ENCODE measurements around the gene CYP2U1. TPM values are rescaled to one million over a fixed set of nuclear protein-coding genes. Genes with fewer than 3 reads are reported as not detected.
"Not testable (repeated sequence)": the region's sequence is repeated elsewhere in the genome, so short reads cannot be mapped to it uniquely, and the experiment has no call there.

CYP2U1 gene
- total RNA-seq, 1 donor: 4.3 TPM

DNA sequence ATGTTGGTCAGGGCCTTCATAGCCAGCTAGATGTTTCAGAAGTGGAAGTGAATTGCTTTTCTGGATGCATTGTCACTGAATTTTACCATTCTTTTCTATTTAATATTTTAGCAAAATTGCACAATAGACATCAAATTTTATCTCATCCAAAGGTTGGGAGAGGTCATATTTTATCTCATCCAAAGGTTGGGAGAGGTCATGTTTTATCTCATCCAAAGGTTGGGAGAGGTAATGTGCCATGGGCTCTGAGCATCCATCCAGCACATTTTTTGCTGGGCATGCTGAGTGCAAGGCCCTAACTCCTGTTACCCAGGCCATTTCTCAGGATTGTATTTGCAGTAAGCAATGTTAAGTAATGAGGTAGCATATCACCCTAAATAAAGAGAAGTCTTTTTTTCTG is 14.7 kb upstream of the CYP2U1 start:
- DNase-seq (ENCODE audit: low read depth in 2 of 3, low spot score in 2 of 3): no peak

DNA sequence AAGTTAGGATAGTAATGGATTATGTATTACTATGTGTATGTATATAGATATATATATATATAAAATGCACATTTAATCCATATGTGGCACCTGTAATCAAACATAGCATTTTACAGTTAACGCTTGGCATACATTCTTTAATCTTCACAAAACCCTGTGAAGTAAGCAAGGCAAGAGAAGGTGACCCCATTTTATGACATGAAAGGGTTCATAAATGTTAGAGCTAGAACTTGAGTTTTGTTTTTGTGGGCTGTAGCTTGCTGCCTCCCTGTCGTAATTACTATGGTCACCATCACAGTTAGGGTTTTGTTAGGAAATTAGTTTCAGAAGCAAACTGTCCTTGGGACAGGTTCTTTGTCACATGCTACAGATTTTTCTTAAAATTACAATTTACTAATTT is 13.8 kb upstream of the CYP2U1 start:
- no peak for DNase-seq (ENCODE audit: low read depth in 2 of 3, low spot score in 2 of 3)

DNA sequence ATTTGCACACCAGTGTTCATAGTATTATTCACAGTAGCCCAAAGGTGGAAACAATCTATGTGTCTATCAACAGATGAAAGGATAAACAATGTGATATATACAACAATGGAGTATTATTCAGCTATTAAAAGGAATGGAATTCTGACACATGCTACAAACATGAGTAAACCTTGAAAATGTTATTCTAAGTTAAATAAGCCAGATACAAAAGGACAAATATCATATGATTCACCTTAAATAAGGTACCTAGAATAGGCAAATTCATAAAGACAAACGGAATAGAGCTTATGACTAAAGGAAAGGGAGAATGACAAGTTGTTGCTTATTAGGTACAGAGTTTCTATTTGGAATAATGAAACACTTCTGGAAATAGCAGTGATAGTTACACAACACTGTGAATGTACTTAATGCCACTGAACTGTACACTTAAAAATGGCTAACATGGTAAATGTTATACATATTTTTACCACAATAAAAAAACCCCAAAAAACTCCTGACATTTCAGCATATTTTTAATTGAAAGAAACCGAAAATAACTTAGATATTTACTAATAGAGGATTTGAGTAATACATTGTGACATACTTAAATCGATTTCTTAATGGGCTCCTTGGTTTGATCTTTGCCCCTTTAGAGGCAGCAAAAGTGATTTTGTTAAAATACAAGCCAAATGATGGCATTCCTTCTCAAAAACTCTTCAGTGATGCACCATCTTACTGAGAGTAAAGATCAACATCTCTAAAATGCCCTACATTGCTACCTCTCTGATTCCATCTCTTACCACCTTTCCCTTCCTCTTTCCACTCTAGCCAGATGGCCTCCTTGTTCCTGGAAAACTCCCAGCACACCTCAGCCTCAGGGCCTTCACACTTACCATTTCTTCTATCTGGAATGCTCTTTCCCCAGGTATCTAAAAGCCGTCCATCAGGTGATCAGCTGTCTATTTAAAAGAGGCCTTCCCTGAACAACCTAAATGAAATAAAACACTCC is 8.6 kb upstream of the CYP2U1 start:
- DNase-seq (ENCODE audit: low read depth in 2 of 3, low spot score in 2 of 3): no peak

DNA sequence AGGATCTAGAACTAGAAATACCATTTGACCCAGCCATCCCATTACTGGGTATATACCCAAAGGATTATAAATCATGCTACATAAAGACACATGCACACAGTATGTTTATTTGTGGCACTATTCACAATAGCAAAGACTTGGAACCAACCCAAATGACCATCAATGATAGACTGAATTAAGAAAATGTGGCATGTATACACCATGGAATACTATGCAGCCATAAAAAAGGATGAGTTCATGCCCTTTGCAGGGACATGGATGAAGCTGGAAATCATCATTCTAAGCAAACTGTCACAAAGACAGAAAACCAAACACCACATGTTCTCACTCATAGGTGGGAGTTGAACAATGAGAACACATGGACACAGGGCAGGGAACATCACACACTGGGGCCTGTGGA is 5.6 kb upstream of the CYP2U1 start:
- DNase-seq (ENCODE audit: low read depth in 2 of 3, low spot score in 2 of 3): not testable (repeated sequence)

DNA sequence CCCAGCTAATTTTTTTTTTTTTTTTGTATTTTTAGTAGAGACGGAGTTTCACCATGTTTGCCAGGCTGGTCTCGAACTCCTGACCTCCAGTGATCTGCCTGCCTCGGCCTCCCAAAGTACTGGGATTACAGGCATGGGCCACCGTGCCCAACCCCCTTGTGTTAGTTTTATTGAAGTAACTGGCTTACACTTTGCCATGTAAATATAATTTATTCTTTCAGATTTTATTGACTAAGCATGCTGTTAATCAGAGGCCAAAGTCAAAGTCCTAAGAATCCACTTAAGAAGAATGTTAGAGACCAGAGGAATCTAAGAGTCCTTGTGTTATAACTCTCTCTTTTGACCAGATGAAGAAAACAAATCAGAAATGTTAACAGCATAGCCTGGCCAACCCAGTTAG is 4.5 kb upstream of the CYP2U1 start:
- DNase-seq (ENCODE audit: low read depth in 2 of 3, low spot score in 2 of 3): not testable (repeated sequence)

DNA sequence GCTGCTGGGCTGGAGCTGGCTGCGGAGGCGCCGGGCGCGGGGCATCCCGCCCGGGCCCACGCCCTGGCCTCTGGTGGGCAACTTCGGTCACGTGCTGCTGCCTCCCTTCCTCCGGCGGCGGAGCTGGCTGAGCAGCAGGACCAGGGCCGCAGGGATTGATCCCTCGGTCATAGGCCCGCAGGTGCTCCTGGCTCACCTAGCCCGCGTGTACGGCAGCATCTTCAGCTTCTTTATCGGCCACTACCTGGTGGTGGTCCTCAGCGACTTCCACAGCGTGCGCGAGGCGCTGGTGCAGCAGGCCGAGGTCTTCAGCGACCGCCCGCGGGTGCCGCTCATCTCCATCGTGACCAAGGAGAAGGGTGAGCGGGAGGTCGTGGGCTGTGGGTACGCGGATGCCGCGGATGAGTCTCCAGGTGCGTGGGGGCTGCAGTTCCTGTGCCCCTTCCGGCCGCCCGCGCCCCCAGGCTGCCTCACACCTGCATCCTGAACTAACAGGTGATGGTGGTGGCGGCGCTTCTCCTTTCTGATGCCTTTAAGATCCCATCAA is 499 bp downstream of the CYP2U1 start:
- DNase-seq (ENCODE audit: low read depth in 2 of 3, low spot score in 2 of 3): peak in 2 of 3 donors; percentile 51 to 86

DNA sequence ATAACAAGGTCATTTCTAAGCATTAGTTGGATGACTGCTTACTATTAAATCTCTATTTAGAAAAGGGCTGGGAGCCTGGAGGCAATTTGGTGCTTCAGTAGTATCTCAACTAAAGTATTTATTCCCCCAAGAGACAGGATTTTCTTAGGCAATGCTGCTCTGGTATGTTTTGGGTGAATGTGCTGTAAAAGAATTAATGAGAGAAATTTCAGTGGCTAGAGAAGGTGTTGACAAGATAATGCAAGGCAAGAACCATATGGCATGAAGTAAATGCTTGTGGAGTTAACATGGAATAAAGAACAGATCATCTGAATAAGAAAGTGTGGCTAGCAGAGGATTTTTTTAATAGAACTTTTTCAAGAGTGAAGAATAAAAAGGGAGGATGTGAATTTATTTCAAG is 3.9 kb downstream of the CYP2U1 start:
- DNase-seq (ENCODE audit: low read depth in 2 of 3, low spot score in 2 of 3): no peak

DNA sequence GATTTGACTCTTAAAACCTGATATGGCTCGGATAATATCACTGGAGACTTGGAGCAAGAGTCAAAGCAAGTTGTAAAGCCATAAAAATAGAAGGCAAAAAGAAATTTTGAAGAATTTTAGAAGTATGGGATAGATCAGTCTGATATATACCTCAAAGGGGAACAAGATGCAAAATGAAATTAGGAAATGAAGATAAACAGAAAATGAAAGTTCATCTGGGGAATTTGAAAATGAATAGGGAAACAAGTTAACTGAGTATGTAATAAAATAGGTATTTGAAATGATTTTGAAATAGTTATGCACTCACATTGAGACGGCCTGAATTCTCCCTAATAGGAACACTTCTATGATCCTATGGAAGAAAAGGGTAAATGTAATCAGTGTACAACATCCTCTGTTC is 5.7 kb downstream of the CYP2U1 start:
- DNase-seq (ENCODE audit: low read depth in 2 of 3, low spot score in 2 of 3): peak in 1 of 3 donors; percentile 17

DNA sequence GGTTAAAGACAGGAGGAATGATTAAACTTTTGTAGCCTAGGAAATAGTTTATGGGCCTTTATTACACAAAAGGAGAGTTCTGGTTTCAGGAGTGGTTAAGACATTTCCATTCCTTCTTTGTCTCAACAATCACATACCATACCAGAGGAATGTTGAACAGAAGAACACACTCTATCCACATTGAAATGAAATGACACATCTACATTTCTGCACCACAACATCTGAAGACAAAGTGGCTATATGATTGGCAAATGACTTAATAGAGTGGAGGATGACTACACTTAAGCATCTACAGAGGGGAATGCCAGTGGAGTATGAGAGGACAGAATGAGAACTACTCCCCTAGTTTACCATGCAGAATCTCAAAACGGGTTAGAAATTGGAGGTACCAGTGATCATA is 8.0 kb downstream of the CYP2U1 start:
- no peak for DNase-seq (ENCODE audit: low read depth in 2 of 3, low spot score in 2 of 3)

DNA sequence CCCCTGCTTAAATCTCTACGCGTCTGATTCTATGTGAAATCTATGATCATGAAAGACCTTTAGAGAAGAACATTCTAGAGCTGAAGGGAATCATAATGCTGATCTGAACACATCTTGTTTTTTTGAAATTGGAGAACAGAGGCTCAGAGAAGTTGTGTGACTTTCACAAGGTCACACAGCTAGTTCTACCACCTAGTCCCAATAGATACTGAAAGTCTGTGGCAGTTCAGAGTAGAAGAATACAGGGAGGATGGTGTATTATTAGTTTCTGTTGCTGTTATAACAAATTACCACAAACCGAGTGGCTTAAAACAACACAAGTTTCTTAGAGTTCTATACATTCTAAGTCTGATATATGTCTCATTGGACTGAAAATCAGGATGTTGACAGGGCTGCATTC is 14.5 kb downstream of the CYP2U1 start:
- no peak for DNase-seq (ENCODE audit: low read depth in 2 of 3, low spot score in 2 of 3)

DNA sequence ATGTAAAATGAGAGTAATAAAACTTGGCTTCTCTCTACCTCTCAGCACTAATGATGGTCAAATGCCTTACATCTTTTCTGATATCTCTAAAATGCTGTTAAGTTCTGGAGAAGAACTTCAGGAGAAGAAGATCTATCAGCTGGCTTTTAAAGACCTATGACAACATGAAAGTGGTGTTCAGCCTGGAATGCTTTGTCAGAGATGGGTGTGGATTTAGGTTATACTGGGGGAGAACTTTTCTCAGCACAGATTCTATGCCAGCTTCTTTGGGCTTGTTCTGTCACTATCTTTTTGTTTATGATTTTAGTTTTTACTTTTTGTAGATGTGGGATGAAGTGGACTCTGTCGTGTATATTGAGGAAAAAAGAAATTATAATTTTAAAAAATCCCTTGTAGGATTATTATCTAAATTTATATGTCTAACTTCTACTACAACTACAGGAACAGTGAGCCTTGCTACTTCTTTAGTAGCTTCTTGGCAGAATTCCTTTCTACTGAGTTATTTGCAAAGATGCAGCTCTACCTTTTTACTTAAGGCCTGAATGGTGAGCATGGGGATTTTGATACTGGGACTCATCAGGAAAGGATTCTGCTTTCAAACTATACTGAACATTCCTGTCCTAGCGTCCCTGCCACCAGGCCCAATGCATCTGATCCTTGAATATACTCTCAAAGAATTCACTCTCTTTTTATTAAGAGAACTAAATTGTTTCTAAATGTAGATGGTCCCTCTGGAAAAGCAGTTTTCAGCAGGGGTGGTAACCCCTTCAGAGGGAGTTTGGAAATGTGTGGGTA is 19.6 kb downstream of the CYP2U1 start:
- no peak for DNase-seq (ENCODE audit: low read depth in 2 of 3, low spot score in 2 of 3)

DNA sequence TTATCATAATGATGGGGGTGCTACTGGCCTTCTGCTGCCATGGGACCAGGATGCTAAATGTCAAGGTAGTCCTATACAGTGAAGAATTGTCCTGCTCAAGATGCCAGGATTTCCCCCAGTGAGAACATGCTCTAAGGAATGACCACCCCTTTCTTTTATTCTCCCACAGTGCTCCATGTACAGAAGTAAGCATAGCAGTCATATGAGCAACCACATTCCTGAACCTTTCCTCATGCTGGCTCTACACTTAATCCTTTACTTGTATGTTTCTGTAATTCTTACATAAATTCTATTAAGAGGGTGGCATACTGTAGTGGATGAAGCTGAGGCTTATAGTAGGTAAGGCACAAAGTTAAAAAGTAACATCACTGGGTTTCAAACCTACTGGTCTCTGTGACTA is 20.2 kb downstream of the CYP2U1 start:
- DNase-seq (ENCODE audit: low read depth in 2 of 3, low spot score in 2 of 3): no peak

DNA sequence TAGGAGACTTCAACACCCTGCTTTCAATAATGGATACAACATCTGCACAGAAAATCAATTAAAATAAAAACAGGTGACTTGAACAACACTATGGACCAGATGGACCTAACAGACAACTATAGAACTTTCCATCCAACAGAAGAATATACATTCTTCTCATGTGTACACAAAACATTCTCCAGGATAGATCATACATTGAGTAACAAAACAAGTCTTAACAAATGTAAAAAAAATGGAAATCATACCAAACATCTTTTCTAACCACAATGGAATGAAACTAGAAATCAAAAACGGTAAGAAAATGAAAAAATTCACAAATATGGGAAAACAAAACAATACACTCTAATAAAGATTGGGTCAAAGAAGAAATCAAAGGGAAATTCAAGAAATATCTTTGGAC is 24.7 kb downstream of the CYP2U1 start:
- no peak for DNase-seq (ENCODE audit: low read depth in 2 of 3, low spot score in 2 of 3)

DNA sequence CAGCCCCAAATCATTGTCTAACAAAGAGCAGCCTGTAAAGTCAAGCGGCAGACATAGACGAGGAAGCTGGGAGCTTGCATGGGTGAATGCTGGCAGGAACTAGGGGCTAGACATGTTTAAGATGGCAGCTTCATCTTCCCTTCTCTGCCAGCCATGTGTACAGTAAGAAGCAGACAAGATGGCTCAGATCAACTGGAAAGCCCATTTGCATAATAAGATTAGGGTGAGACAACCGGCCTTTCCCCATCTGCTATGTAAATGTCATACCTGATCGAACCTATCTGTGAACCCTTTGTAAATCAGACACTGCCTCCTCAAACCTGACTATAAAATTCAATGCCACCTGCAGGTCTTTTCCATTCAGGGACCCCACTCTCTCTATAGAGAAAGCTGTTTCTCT is 35.6 kb downstream of the CYP2U1 start:
- no peak for DNase-seq (ENCODE audit: low read depth in 2 of 3, low spot score in 2 of 3)

DNA sequence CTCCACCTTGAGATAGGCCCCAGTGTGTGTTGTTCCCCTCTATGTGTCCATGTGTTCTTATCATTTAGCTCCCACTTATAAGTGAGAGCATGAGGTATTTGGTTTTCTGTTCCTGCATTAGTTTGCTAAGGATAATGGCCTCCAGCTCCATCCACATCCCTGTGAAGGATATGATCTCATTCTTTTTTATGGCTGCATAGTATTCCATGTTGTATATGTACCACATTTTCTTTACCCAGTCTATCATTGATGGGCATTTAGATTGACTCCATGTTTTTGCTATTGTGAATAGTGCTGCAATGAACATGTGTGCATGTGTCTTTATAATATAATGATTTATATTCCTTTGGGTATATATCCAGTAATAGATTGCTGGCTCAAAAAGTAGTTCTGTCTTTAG is 36.2 kb downstream of the CYP2U1 start:
- DNase-seq (ENCODE audit: low read depth in 2 of 3, low spot score in 2 of 3): not testable (repeated sequence)

DNA sequence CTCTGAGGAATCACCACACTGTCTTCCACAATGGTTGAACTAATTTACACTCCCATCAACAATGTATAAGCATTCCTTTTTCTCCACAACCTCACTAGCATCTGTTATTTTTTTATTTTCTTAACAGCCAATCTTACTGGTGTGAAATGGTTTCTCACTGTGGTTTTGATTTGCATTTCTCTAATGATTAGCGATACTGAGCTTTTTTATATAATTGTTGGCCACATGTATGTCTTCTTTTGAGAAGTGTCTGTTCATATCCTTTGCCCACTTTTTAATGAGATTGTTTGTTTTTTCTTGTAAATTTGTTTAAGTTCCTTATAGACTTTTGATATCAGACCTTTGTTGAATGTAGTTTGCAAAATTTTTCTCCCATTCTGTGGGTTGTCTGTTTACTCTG is 36.6 kb downstream of the CYP2U1 start:
- DNase-seq (ENCODE audit: low read depth in 2 of 3, low spot score in 2 of 3): not testable (repeated sequence)

DNA sequence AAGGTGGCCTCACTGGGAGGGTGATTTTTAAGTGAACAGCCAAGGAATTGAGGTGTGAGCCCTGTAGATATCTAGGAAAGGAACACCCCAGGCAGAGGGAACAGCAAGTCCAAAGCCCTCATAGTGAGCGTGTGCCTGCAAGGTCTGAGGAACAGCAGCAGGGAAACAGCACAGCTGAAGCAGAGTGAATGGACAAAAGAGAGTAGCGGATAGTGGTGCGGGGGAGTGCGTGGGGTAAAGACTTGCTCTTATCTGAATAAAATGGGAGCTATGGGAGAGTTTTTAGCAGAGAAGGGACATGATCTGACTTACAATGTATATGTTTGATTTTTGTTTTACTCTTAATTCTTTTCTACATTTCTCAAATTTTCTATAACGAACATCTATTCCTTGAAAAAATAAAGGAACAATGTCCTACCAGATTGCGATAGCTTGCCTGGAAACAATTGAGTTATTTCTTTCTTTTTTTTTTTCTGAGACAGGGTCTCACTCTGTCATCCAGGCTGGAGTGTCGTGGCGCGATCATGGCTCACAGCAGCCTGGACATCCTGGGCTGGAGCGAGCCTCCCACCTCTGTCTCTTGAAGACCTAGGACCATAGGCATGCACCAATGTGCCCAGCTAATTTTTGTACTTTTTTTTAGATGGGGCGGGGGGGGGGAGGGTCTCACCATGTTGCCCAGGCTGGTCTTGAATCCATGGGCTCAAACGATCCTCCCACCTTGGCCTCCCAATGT is 38.9 kb downstream of the CYP2U1 start:
- DNase-seq (ENCODE audit: low read depth in 2 of 3, low spot score in 2 of 3): no peak

DNA sequence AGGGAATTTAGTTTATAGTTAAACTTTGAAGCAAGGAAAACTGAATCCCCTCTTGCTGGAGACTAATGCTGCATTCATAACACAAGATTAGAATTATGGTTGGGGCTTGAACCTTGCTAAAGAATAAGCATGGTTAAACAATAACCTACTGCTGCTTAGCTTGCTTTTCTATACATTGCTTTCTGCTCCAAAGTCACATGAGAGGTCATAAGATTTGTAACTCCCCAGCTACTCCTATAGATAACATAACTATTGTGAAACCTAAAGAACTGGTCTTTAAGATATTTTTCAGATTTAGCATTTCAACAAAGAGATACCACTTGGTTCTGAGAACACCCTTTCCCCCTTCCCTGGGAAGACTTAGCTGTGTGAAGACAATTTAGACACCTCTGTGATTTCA is 41.3 kb downstream of the CYP2U1 start:
- DNase-seq (ENCODE audit: low read depth in 2 of 3, low spot score in 2 of 3): no peak

DNA sequence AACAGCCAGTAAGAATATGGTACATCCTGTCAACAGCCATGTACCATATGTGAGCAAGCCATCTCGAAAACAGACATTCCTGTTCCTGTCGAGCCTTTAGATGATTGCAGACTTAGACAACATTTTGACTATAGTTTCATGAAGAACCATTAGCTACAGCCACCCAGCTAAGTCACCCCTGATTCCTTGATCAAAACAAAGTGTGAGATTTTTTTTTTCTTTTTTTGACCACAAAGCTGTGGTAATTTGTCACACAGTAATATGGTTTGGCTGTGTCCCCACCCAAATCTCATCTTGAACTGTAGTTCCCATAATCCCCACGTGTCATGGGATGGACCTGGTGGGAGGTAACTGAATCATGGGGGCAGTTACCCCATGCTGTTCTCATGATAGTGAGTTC is 43.2 kb downstream of the CYP2U1 start:
- no peak for DNase-seq (ENCODE audit: low read depth in 2 of 3, low spot score in 2 of 3)

DNA sequence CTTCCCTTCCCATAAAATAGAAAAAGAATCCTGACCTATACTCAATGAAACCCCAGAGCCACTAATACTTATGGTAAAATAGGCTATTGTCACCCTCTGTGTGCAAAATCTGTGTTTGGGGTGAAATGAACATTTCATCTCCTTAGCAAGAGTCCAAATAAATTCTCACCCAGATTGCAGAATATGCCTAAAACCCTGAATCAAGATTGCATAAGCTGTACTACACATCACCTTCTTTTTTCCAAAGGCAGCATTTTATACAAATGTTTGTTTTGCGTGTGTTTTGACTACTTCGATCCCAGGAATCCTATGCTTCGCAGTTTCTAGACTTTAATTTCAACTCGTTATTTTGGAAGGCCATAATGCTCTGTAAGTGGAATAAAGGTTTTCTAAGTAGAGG is 46.1 kb downstream of the CYP2U1 start:
- DNase-seq (ENCODE audit: low read depth in 2 of 3, low spot score in 2 of 3): no peak
